GM12878 (cell line): ENCODE results near the gene ZPR1. TPM values are rescaled to one million over a fixed set of nuclear protein-coding genes. Genes with fewer than 3 reads are reported as not detected.

ENCODE experiments used
- ATAC-seq: fragments of 200-7000 bp; cut with Tn5 transposase; 3 replicates; pipeline ENCODE4 v1.9.1; 2020; ENCODE audit warnings: mild to moderate bottlenecking, moderate library complexity
- BruUV-seq: library from RNA; stranded (reverse); fragments of 400-500 nt; replicated peaks from 2 replicates; lab custom pipeline; 2021; lab: Mats Ljungman, UMichigan
- CTCF ChIA-PET: fragments of 300-600 bp; sonication (Branson Sonifier 250); formaldehyde crosslinking; extraction: SDS; loops from one replicate; lab custom pipeline; 2021; ENCODE audit warnings: inconsistent platforms; lab: Yijun Ruan, JAX
- POLR2A ChIA-PET: fragments of 350-600 bp; formaldehyde crosslinking; extraction: SDS; loops from one replicate; lab custom pipeline; 2021; ENCODE audit warnings: inconsistent platforms; lab: Charles Lee
- RAD21 ChIA-PET: fragments of 300-600 bp; sonication (Branson Sonifier 250); formaldehyde crosslinking; loops from one replicate; lab custom pipeline; 2023; ENCODE audit warnings: antibody characterized with exemption; ENCODE audit not compliant: unreplicated experiment; lab: Charles Lee
- SMC1A ChIA-PET: fragments of 300-600 bp; sonication (Branson Sonifier 250); formaldehyde crosslinking; loops from one replicate; lab custom pipeline; 2023; ENCODE audit not compliant: unreplicated experiment, uncharacterized antibody; lab: Charles Lee
- DNase-seq: peaks from one replicate; pipeline ENCODE4 v3.0.0-alpha.2; 2011; ENCODE audit warnings: low read depth, low spot score
- FAIRE-seq: peaks from 3 replicates; lab custom pipeline; 2011; peaks lifted over from hg19 to GRCh38; lab: Jason Lieb, UNC
- H2AFZ ChIP-seq: 2 replicates; pipeline ENCODE4 v1.6.0; 2011; ENCODE audit warnings: low read depth, low read length, control low read depth; ENCODE audit not compliant: control insufficient read depth
- H3K27ac ChIP-seq: 2 replicates; pipeline ENCODE4 v1.5.1; 2011; ENCODE audit warnings: control low read depth; ENCODE audit not compliant: control insufficient read depth, insufficient read depth
- H3K27me3 ChIP-seq, 2 experiments: replicated peaks in 1 of 2; 2 replicates each; pipeline versions ENCODE4 v1.6.0 to v1.6.1; 2011; ENCODE audit warnings: low read length in 1 of 2; ENCODE audit not compliant: control insufficient read depth in 2 of 2, insufficient read depth in 2 of 2
- H3K36me3 ChIP-seq, 2 experiments: 2 replicates each; pipeline ENCODE4 v1.5.1; 2011; ENCODE audit warnings: low read length in 1 of 2; ENCODE audit not compliant: control insufficient read depth in 2 of 2, insufficient read depth in 2 of 2
- H3K4me1 ChIP-seq: 2 replicates; pipeline ENCODE4 v1.6.1; 2011; ENCODE audit warnings: mild to moderate bottlenecking, low read length, moderate library complexity, mixed read lengths; ENCODE audit not compliant: control insufficient read depth, insufficient read depth
- H3K4me2 ChIP-seq: 2 replicates; pipeline ENCODE4 v1.6.0; 2011; ENCODE audit warnings: control low read depth; ENCODE audit not compliant: control insufficient read depth, insufficient read depth
- H3K4me3 ChIP-seq: fragments of 200-600 bp; sonication (generic); 2 replicates; pipeline ENCODE4 v1.5.1; 2016
- H3K79me2 ChIP-seq: 2 replicates; pipeline ENCODE4 v1.6.0; 2011; ENCODE audit warnings: low read length; ENCODE audit not compliant: control insufficient read depth, insufficient read depth
- H3K9ac ChIP-seq: 2 replicates; pipeline ENCODE4 v1.8.0; 2011; ENCODE audit warnings: low read length, control low read depth, mixed read lengths; ENCODE audit not compliant: control insufficient read depth, insufficient read depth
- H3K9me3 ChIP-seq: replicated peaks from 3 replicates; pipeline ENCODE4 v1.5.1; 2011; ENCODE audit warnings: mild to moderate bottlenecking, low read length; ENCODE audit not compliant: control insufficient read depth, insufficient read depth
- H4K20me1 ChIP-seq: 2 replicates; pipeline ENCODE4 v1.6.0; 2011; ENCODE audit not compliant: control insufficient read depth, insufficient read depth
- CREB1 ChIP-seq: IDR thresholded peaks from 2 replicates; pipeline ENCODE4 v1.6.1; 2012; ENCODE audit warnings: low read depth, mild to moderate bottlenecking, inconsistent platforms
- CTCF ChIP-seq, 3 experiments: IDR thresholded peaks in 2 of 3; conservative IDR thresholded peaks in 1 of 3; 2 replicates each; pipeline ENCODE4 v1.5.1; 2011; ENCODE audit warnings: low read depth in 3 of 3, low read length in 3 of 3, mild to moderate bottlenecking in 3 of 3, control low read depth in 2 of 3, moderate library complexity in 2 of 3, inconsistent platforms in 1 of 3, mixed read lengths in 1 of 3; ENCODE audit not compliant: control insufficient read depth in 2 of 3, insufficient read depth in 1 of 3; ENCODE audit errors: extremely low read depth in 1 of 3
- MLLT1 ChIP-seq: fragments of 450-650 bp; IDR thresholded peaks from 2 replicates; pipeline ENCODE4 v1.6.1; 2016; ENCODE audit warnings: mild to moderate bottlenecking
- NFIC ChIP-seq: IDR thresholded peaks from 2 replicates; pipeline ENCODE4 v1.6.1; 2012; ENCODE audit warnings: low read depth, mild to moderate bottlenecking, inconsistent platforms, low read length, moderate library complexity
- RFX5 ChIP-seq: IDR thresholded peaks from 2 replicates; pipeline ENCODE4 v1.6.1; 2011; ENCODE audit warnings: low read depth, low read length, improper control_type of control experiment
- ZBTB4 ChIP-seq: fragments of 450-650 bp; formaldehyde crosslinking; IDR thresholded peaks from 2 replicates; pipeline ENCODE4 v1.4.0; 2022; ENCODE audit warnings: mild to moderate bottlenecking, moderate library complexity
- ZBTB40 ChIP-seq: fragments of 450-650 bp; IDR thresholded peaks from 2 replicates; pipeline ENCODE4 v1.6.1; 2016; ENCODE audit warnings: mild to moderate bottlenecking, moderate library complexity, borderline replicate concordance
- WGBS: methylation state at CpG from one replicate; pipeline ENCODE4 v1.1.6; 2016; ENCODE audit warnings: low lambda C conversion rate; ENCODE audit not compliant: insufficient replicate concordance, insufficient coverage; ENCODE audit errors: missing lambda C conversion rate; 5-methylcytosine and 5-hydroxymethylcytosine counted together
- in situ Hi-C: fragments of 300-500 bp; cut with MboI; formaldehyde crosslinking; loops from 9 replicates; pipeline ENCODE4 v1.14.3; 2018; ENCODE audit warnings: mixed read lengths
- intact Hi-C: fragments of 100-400 bp; cut with micrococcal nuclease; formaldehyde crosslinking; loops from one replicate; pipeline ENCODE4 v1.14.2; 2022; ENCODE audit not compliant: unreplicated experiment
- polyA plus RNA-seq, 11 experiments: library from polyadenylated mRNA; depleted of rRNA in 4 of 11; unstranded in 6 of 11; stranded (reverse) in 5 of 11; fragments of >200 nt; fragmentation: Nextera tagmentation in 4 of 11; fragmentation: Illumina TruSeq in 1 of 11; extraction: Ambion mirVana in 4 of 11; extraction: Trizol in 1 of 11; gene quantifications; 1 replicate in 1 of 11; 2 replicates in 10 of 11; pipeline versions ENCODE4 v1.2.1 to v1.2.3, GENCODE V29; 2011 to 2016; ENCODE audit warnings: inconsistent platforms in 2 of 11, missing spikeins in 2 of 11, low read depth in 1 of 11
- total RNA-seq, 4 experiments: library from RNA; depleted of rRNA in 3 of 4; stranded (reverse); fragments of >200 nt in 3 of 4; fragmentation: Illumina TruSeq in 1 of 4; extraction: Trizol in 1 of 4; gene quantifications; 2 replicates each; pipeline versions ENCODE4 v1.2.1 to v1.2.3, GENCODE V29; 2013 to 2021

ZPR1 gene
- total and polyA plus RNA-seq, 10 of the 15 experiments (the other 5 are each of a cell fraction or from before 2014, with no cell fraction given), result 9.3 to 89.7 (median 54.7) TPM

GRCh38 chr11:116736763-116737162, 51.1 kb downstream of the ZPR1 start:
- FAIRE-seq (no peak), DNase-seq (no peak), ATAC-seq (no peak)
- TF ChIP-seq MLLT1 (no peak), ZBTB40 (no peak), CREB1 (no peak), RFX5 (no peak), CTCF (IDR thresholded peaks at IDR 0.05 in 2 of 3, conservative IDR thresholded peaks at IDR 0.05 in 1 of 3; ENCODE audit: control insufficient read depth in 2 of 3, extremely low read depth in 1 of 3, insufficient read depth in 1 of 3, low read depth in 3 of 3, low read length in 3 of 3) (peak in 2 of 3 experiments; percentile 10 to 16; a peak in 1 of 6 replicates), NFIC (no peak), ZBTB4 (no peak)
- in situ Hi-C loops, result no loop called here
- ChIA-PET RAD21 (interaction anchor here (1.1 kb wide), 1 partner anchor 250 kb away, joined by 3 read pairs; no protein-coding TSS in a partner anchor), POLR2A (interaction anchor here (0.6 kb wide), 1 partner anchor 1108 kb away, joined by 4 read pairs; no protein-coding TSS in a partner anchor), SMC1A (interaction anchor here (1.5 kb wide), 1 partner anchor 17 kb away, joined by 3 read pairs; no protein-coding TSS in a partner anchor), CTCF (interaction anchor here (2.7 to 5.9 kb wide), 4 partner anchors 14 to 369 kb away, joined by 8 to 57 read pairs (median 16); no protein-coding TSS in a partner anchor)
- Histone ChIP-seq H3K4me3 (no peak overlapping the region), H3K4me2 (no peak overlapping the region), H3K9ac (no peak overlapping the region), H2AFZ (no peak overlapping the region), H3K79me2 (no peaks in the 10 kb centered on the region), H3K9me3 (no peaks in the 10 kb centered on the region), H3K4me1 (peaks cover 16% of the 10 kb centered on the region), H3K27me3 (no peaks in the 10 kb centered on the region; a peak in 1 of 4 replicates), H4K20me1 (no peaks in the 10 kb centered on the region), H3K36me3 (no peaks in the 10 kb centered on the region), H3K27ac (no peak overlapping the region)
- 96% methylated on average over 3 of the region's 3 CpGs for WGBS
- BruUV-seq, result no TSS peak
- intact Hi-C loops, result no loop called here
